HG03521 (cell line): ENCODE results near the gene EEIG2.

Experiments
- ATAC-seq: cut with Tn5 transposase; IDR thresholded peaks from one replicate; pipeline ENCODE4 v1.9.1; 2021; ENCODE audit warnings: mild to moderate bottlenecking, moderate library complexity; ENCODE audit not compliant: unreplicated experiment

Gene EEIG2

DNA sequence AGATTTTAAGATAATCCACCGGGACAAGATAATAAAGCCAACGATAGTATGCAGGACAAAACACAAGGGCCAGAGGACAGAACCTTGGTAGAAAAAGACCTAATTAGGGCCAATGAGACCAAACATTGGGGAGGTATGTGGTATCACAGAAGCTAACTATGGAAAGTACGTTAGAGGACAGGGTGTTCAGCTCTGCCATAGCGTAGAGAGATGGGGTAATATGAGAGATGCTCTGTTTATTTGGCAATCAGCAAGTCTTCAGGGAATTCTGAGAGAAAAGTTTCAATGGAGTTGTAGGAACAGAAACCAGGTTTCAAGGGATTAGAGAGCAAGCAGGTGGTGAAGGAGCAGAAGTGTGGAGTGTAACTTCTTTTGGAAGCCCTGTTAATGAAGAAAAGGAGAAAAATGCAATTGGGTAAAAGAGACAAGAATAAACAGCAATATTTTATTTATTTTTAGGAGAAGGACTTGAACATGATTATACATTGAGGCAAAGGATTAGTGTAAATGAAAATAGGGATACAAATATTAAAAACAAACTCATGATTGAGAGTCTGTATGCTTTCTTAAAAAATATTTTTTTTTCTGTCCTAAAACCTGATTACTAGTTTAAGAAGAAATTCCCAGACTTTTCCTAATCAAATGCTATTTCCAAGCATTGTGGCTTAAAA lies 24.0 kb downstream of the EEIG2 start:
- no peak for ATAC-seq

DNA sequence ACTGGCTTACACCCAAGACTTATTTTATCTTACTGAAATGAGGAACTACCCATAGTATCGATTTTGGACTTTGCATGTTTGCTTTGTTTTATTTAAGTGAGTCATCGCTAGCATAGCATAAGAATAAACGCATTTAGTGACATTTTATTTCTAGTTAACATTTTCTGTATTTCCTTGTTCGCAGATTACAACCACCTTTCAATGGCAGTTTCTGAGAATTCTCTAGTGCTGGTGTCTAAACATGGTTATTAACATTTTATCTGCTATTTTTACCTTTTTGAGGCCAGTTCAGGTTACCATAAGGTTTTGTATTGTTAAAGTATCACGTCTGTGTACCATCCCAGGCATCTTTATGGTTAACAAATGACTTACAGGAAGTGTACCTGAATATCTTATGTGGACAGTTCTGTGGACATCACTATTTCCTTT lies 24.5 kb downstream of the EEIG2 start:
- ATAC-seq, result no peak

DNA sequence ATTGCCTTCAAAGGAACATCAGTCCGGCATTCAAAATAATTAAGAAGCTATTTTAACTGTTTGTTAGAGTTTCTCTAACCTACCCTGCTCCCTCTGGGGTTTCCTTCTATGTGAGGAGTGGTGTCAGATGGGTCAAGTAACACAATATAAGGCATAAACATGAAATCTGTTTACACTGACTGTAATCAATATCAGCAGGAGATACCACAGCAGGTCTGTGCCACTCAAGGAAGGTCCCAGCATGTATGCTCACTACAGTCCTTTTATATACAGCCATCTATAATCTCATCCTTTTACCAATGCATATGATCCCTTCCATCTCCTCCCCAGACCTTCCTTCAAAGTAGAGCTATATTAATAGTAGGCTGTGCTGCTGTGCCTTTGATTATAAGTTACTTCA lies 25.4 kb downstream of the EEIG2 start:
- ATAC-seq, result no peak

DNA sequence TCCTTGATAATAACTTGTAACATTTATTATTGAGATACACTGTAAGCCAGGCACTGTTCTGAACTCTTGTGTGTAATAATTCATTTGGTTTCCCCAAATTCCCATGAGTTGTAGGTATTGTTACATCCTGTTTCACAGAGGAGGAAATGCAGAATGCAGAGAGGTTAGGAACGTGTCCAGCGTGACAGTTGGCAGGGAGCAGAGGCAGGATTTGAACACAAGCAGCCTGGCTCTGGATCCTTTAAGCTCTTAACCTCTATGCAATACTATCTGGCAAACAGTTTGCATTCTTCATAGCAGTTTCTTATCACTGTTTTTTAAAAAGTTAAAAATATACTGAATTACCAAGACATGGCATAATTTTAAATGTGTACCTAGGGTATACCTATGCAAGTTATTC lies 30.5 kb downstream of the EEIG2 start:
- ATAC-seq, result no peak

DNA sequence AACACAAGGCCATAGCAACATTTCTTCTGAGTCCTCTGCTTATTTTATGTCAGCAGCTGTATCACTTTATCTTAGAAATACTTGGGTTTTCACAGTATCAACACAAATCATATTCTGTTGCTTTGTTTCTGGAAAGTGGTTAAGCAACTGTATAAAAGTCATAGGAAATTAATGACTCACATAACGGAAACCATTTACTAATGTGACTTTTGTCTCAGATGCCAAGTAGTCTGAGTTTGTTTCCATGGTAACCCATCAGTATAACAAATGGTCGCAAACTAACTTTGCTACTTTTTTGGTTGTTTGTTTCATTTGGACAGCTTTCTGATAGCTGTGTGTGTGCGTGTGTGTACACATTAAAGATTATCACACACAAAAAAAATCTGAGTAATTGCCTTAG lies 31.1 kb downstream of the EEIG2 start:
- ATAC-seq, result no peak

DNA sequence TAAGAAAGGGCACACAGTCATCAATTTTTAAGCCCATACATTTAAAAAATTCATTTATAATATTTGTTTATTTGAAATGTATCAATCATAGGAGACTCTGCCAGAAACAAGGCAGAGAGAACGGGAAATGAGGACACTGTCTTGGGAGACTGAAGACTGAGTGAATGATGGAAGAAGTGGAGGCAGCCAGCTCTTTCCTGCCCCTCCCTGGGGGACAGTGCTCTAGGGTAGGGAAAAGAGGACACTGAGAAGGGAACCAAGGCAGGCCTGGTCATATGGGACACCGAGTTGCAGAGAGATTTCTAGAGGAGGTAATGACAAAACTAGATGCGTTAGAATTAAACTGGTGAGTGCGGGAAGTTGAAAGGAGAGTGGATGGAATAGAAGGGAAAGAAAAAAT lies 31.6 kb downstream of the EEIG2 start:
- ATAC-seq, result no peak

DNA sequence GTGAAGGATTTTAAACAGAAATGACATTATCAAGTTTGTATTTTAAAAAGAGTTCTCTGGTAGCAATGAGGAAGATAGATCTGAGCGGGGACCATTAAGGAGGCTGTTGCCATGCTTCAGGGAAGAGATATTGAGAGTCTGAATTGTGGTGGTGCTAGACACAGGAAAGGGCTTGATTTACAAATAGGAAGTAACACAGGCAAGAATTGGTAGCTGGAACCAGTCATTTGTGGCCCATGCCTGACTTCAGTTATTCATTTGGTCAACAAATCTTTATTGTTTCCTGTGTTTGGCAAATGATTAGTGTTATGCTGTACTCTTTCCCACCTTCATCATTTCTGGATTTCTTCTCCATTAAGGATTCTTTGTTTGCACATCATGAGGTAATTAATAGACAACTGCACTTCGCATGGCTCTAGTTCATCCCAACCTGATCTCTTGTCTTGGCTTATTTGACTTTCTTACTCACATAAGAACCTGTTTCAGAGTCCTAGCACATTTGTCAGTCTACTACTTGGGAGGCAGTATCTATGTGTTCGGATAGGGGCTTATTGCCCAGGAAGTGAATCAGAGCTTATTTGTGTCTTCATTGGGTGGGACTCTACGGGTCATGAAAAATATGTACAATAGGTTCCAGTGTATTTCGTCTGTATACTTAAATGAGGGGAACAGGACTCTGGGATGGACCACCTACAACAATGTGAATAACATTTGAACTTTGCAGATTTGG lies 32.3 kb downstream of the EEIG2 start:
- ATAC-seq, result no peak

DNA sequence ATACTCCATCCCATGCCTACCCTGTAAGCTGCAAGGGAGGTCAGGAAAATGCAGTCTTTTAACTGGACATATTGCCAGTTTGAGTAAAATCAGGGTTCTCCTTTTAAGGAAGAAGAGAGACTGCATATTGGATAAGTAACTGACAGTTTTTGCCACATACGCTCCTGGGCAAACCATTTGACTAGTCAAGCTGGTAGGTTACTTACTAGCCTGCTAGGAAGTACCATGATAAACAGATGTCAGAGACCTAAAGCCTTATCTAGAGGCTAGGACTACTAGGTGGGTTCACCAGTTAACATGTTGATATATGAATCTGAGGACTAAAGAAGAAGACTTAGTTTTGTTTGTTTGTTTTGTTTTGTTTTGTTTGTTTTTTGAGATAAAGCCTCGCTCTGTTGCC lies 33.5 kb downstream of the EEIG2 start:
- no peak for ATAC-seq

DNA sequence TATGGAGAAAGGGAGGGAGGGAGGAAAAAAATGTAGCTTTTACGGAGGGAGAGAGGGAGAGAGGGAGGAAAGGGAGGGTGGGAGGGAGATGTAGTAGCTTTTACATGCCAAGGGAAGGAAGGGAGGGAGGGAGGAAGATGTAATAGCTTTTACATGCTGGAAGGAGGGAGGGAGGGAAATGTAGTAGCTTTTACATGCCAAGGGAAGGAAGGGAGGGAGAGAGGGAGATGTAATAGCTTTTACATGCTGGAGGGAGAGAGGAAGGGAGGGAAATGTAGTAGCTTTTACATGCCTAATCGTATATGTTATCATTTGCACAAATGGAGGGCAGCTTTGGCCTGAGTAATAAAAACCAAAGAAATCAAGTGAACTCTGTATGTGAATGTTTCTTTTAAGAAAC lies 35.6 kb downstream of the EEIG2 start:
- no peak for ATAC-seq

DNA sequence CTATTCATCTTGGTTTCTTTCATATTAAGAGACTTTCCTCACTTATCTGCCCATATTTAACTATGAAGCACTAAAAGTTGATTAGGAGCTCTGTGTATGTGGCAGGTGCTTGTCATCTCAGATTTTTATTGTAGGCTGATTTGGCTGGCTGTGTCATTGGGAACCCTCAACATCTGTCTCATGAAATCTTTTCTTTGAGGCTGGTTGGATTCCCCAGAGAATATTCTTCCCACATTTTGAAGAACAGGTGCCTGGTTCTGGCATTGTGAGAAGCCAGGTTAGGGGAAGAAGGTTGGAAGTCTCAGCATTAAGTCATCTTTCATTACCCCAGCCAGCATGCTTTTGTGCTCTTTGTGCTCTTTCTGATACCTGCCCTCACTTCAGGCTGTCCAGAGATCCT lies 37.1 kb downstream of the EEIG2 start:
- ATAC-seq, result no peak

DNA sequence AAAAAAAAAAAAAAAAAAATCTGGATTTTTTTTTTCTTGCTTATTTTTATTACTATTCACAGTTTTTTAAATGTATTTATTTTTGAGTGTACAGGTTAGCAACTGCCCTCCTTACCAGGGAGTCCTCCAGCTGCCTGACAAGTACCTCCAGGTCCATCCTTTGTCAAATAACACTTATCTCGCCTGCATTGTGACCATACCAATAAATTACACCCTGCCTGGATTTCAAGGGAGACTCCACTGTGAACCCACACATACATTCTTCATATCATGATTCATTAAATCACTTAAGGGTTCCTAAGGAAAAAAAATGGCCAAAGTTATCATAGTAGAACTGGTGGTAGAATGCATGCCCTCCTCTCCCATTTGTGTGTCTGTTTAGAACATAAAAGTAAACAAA lies 38.4 kb downstream of the EEIG2 start:
- no peak for ATAC-seq

DNA sequence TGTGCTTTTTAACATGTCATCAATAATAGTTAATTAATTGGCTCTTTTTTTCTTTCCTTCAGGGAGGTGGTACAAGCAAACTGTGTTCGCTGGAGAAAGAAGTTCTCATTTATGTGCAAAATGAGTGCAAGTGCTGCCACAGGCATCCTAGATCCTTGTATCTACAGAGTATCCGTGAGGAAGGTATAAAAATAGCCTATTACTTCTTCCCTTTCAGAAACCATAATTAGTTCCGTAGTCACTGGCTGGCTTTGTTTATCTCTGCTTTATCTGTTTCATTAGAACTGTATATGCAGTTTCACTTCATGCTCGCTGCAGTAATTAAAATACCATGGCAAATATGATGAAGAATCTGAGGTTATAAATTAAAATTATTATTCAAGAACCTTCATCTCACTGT lies 40.6 kb downstream of the EEIG2 start:
- no peak for ATAC-seq

DNA sequence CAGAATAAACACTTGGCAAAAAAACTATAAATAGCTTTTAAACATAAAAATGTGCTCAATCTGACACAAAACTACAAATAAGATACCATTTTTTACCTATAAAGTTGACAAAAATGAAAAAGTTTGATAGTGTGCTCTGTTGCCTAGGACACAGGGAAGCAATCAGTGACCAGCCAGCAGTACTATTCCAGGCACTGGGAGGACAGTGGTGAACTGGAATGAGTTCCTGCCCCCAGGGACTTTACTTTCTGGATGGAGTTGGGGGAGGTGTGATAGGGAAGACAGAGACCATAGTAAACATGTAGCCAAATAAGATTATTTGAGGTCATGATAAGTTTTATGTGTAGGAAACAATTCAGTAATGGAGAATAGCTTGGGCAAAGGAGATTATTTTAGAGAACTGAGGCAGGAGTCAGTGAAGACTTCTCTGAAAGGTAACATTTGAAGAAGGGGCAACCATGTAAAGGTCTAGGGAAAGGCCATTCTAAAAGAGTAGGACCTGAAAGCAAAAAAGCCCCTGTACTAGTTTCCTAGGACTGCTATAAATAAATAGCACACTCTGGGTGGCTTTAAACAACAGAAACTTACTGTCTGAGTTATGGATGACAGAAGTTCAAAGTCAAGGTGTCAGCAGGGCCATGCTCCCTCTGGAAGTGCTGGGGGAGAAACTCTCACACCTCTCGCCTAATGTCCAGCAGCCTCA lies 42.0 kb downstream of the EEIG2 start:
- ATAC-seq, result no peak

DNA sequence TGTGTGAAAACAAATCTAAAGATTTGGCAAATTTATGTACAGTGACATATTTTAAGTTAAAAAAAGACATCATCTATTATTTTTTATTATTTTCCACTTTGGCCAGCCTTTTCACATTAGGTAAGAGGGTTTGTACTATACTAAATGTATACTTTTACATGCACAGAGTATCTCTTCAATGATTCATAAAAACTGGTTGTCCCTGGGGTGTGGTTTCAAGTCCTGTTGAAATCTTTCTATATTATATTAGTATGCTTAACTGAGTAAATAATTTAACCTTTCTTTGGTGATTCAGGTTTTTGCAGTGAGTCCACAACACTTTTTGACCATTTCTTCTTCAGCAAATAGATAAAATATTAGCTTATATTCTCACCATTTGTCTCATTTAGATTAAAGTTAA lies 45.7 kb downstream of the EEIG2 start:
- ATAC-seq, result no peak

DNA sequence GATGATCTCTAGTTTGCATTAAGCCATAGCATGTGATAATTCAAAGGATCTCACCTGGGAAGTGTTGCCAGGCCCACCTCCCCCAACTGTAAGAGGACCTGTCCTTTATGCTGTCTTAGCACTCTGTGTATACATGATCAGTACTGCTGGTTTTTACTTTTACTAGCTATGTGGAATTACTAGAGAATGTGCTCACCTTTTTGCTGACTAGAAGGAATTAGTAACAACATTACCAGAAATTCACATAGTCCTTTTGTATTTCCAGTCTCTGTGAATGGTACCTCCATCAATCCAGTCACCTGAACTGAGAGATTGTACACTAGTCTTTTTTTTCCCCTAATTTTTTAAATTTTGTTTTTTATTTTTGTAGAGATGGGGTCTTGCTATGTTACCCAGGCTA lies 46.6 kb downstream of the EEIG2 start:
- ATAC-seq, result no peak

DNA sequence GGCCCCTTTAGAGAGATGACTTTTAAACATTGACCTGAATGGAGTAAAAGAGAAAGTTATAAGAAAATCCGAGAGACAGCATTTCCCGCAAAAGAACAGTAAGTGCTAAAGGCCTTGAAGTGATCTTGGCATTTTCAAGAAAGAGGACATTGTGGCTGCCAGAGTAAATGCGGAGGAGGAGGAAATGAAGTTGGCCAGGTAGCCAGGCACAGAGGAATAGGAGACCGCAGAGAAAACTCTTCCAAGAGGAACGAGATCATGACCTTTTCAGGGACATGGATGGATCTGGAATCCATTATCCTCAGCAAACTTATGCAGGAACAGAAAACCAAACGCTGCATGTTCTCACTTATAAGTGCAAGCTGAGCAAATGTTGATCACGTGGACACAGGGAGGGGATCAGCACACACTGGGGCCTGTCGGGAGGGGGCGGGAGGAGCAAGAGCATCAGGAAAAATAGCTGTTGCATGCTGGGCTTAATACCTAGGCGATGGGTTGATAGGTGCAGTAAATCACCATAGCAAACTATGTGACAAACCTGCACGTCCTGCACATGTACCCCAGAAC lies 49.7 kb downstream of the EEIG2 start:
- ATAC-seq, result no peak
